Measurements from ENCODE around the gene TEX101.

- no peak for TF ChIP-seq CTCF (IDR thresholded peaks at IDR 0.05; ENCODE audit: low read depth, low read length, poor library complexity, severe bottlenecking)
- no peak for TF ChIP-seq EZH2phosphoT487 (IDR thresholded peaks at IDR 0.05; ENCODE audit: borderline replicate concordance, low read length)
Observed at GRCh38 chr19:43467730-43468129, 53.0 kb downstream of the TEX101 start.

All from DOHH2 (cell line).